GM10847 (cell line): ENCODE measurements around the gene CPNE2.

Experiments
- POLR2A ChIP-seq: IDR thresholded peaks from 2 replicates; pipeline ENCODE4 v1.6.1; 2011; ENCODE audit not compliant: insufficient read length; ENCODE audit errors: extremely low read depth

CPNE2 gene

DNA sequence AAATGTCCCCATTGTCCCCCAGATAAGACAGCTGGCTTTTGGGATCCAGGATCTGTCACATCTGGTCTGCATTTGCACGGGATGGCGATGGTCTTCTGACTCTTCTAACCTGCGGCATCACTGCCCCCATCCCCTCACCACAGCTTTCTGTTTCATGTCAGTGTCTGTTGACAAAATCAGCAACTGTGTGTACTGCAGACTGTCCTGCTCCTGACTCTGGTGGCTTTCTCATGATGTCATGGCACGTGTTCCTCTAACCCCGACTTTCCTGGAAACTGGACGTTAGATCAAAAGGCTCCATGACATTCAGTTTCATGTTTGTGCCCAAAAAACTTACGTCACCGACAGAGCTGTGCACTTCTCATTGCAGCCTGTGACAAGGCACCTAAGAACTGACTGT, 30.1 kb upstream of the CPNE2 start:
- no peak for TF ChIP-seq POLR2A

DNA sequence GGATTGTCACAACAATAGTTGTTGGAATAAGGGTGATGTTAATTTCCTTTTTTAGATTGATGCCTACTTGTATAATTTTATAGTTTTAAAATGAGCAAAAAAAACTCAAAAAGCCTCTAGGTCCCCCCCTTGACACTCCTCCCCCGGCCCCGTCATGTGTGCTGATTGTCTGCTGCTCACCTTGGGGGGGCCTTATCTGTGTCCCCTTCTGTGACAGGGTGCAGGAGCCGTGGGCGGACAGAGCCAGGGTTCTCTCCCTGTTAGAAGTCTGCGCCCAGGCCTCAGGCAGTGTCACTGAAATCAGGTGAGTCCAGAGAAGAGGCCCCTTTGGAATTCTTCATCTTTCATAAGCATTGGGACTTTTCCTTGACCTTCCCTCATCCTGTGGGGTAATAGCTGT, 27.4 kb upstream of the CPNE2 start:
- no peak for TF ChIP-seq POLR2A

DNA sequence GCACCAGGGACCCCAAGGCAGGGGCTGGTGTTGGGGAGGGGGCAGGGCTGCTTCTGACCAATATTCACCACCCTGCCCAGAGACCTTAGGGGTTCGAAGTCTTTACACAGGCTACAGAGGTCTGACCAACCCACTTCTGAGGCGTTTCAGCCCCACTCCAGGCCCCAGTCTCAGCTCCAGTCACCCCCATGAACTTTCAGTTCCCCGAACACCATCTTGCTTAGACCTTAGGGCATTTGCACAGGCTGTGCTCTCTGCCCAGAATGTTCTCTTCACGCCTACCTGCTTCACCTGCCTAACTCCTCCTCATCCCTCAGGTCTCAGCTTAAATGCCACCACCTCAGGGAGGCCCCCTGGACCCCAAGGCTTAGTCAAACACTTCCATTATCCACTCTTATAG, 25.8 kb upstream of the CPNE2 start:
- TF ChIP-seq POLR2A = no peak

DNA sequence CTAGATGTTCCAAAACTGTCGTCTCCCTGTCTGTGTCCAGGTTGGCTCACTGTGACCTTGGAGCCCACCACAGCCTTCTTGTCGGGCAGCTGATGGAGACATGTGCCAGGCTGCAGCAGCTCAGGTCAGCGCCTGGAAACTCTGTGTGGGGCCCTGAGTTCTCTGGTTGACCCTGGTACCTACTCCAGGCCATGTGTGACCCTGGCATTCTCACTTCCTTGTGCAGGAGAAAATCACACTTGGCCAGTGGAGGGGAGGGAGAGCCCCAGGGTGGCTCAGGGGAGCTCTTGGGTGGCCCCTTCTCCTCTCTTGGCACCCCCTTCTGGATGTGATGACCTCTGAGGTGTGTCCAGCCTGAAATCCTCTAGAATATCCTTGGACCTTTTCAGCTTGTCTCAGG, 25.0 kb upstream of the CPNE2 start:
- no peak for TF ChIP-seq POLR2A

DNA sequence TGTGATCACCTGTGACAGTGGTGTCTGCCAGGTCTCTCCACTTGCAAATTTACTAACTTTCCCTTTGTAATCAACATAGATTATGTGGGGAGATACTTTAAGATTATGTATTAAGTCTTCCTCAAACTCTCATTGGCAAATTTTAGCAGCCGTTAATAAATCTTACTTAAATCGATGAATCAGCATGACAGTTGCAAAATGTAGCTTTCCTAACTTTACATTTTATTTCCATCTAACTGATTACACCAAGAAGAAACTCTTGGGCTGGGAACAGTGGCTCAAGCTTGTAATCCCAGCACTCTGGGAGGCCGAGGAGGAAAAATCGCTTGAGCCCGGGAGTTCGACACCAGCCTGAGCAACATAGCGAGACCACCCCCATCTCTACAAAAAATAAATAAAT, 23.3 kb upstream of the CPNE2 start:
- no peak for TF ChIP-seq POLR2A

DNA sequence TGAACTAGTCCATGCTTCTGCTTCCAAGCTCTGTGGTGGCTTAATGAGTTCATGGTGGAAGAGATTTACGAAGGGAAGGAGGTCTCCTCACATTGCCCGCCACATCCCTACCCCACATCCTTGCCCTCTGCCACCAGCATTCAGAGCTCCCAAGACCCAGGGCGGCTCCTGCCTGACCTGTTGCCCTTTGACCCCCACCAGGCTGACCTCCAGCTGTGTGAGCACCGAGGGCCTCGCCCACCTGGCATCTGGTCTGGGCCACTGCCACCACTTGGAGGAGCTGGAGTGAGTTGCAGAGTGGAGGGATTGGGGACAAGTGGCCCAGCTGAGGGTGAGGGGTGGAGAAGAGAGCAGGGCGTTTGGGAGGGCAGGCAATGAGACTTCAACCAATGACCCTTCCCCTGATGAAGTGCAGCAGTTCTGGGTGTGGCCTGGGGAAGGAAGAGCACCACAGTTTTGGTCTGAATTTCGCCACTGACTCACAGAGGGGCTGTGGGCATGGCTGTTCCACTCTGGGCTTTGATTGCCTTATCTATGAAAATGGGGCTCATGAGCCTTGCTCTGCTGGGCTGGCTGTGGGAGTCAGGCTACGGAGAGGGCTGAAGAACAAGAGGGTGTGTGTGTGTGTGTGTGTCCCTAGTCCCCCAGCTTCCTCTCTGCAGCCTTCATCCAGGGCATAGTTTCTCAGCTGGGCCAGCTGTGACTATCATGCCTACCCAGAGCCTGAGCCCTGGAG, 22.6 kb upstream of the CPNE2 start:
- TF ChIP-seq POLR2A = no peak

DNA sequence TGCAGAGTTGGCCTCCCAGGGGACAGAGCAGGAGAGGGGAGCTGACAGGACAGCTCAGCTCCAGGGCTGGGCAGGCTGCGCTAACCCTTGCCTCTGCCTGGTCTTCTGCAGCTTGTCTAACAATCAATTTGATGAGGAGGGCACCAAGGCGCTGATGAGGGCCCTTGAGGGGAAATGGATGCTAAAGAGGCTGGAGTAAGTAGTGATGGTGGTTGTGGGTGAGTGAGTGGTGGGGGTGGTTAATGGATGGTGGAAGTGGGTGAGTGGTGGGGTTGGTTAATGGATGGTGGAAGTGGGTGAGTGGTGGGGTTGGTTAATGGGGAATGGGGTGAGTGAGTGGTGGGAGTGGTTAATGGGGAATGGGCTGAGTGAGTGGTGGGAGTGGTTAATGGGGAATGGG, 22.0 kb upstream of the CPNE2 start:
- no peak for TF ChIP-seq POLR2A

DNA sequence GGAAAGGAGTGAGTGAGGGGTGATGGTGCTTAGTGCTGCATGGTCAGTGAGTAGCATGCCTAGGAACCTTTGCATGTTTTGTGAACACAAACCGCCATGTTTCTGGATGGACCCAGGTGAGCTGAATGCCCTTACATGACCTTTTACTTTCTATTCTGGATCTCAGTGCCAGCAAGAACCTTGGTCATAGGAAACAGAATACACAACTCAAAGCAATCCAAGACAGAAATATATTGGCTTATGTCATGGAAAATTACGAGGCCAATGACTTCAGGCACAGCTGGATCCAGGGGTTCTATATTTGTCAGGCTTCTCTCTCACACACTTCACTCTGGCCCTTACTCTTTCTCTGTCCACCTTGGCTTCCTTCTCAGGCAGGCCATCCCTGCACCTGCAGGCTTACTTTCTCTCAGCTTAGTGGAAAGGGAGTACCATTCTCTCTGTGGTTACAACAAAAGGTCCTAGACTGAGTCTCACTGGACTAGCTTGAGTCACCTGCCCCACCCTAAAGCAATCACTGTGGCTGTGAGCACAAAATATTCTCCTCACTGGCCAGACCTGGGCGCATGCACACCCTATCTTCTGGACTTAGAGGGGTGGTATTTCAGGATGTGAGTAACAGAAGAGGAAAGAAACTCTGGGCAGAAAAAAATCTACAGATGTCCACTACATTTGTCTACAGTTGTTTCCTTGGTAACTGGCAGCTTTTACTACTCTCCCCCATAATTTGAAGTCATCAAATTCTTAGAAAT, 20.4 kb upstream of the CPNE2 start:
- TF ChIP-seq POLR2A = no peak

DNA sequence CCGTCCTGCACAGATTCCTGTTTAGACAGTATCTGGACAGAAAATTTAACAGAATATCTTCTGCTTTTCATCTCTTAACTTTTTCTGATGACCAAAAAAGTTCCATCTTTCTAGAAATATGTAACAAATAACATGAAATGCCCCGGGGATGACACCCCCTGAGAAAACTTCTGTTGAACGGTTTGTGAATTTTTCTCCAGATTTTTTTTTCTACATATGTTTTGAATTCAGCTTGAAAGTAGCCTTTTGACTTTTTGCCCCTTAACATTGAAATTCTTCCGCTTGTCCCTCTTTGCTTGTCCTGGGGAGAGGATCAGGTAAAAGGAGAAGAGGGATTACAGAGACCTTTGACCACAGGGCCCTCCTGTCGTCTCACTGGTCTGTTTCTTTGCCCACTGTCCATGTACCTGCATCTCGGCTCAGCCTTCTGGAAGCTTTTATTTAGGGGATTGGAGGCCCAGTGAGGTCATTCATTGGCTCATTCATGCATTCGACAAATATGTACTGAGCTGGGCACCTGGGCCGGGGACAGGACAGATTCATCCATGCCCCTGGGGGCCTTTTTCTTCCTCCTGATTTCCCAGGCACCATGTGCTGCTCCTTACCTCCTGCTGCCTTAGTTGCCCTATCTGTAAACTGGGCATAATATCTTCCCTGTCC, 19.6 kb upstream of the CPNE2 start:
- TF ChIP-seq POLR2A = no peak

DNA sequence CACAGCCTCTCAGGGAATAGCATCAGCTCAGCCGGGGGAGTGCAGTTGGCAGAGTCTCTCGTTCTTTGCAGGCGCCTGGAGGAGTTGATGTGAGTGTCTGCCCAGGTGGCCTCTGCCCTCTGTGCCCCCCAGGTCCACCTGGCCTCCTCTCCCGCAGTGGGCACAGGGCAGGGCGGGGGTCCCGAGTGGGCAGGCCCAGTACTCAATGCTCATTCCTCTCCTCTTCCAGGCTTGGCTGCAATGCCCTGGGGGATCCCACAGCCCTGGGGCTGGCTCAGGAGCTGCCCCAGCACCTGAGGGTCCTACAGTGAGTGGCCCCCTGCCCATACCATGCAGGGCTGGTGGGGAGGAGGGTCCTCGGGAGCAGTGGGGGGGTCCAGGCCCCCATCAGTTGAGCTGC, 14.7 kb upstream of the CPNE2 start:
- TF ChIP-seq POLR2A = no peak

DNA sequence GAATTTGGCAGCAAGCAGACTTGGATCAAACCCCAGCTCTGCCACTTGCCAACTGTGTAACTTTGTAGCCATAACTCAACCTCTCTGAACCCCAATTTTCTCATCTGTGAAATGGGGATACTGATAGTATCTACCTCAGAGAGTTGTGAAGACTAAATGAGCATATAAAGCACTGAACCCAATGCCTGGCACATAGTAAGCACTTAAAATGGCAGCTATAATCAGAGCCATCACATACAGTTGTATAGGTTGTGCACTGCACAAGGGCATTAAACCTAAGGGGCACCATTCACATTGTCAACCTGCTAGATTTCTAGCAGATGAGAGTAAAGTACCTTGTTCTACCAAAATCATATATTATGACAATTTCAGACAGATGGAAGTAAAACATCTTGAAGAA, 10.6 kb upstream of the CPNE2 start:
- TF ChIP-seq POLR2A = no peak

DNA sequence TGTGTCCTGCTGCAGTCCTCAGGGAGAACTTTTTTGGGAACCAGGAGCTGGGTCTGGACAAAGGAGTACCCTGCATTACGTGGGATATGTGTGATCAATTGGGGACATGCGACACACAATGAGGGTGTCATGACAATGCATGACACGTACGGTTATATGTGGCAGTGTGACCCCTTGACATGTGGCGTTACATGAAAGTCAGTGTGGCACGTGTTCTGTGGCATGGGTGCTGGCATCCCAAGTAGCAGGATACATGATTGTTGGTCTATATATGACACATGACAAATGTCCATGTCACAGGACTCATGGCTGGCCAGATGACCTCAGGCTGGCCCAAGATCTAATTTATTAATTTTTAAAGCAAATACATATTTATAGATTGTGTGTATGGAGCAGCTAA, 9.7 kb upstream of the CPNE2 start:
- no peak for TF ChIP-seq POLR2A

DNA sequence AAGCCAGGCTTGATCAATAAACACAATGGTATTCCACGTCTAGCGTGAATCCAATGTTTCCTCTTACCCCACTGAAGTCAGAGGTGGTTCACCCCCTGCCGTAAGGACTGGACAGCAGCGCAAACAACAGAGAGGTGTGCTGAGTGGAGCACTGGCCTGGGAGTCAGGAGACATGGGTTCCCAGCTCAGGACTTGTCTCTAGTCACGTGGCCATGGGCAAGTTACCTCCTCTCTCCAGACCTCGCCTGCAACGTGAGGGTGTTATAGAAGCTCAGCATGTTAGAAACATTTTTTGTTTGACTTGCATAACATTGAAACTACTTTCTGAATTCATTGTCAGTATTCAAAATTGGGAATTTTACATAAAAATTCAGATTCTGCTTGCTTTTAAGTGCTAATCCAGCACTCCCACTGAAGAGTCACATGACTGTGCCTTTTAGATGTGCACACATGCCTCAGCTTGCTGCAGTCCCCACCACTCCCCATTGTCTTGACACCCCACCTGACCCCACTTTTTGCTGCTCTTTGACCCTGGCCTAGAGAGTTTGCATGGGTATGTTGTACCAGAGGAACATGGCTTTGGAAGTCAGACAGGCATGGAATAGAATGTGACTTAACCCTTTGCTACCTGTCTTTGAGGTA, 8.8 kb upstream of the CPNE2 start:
- no peak for TF ChIP-seq POLR2A

DNA sequence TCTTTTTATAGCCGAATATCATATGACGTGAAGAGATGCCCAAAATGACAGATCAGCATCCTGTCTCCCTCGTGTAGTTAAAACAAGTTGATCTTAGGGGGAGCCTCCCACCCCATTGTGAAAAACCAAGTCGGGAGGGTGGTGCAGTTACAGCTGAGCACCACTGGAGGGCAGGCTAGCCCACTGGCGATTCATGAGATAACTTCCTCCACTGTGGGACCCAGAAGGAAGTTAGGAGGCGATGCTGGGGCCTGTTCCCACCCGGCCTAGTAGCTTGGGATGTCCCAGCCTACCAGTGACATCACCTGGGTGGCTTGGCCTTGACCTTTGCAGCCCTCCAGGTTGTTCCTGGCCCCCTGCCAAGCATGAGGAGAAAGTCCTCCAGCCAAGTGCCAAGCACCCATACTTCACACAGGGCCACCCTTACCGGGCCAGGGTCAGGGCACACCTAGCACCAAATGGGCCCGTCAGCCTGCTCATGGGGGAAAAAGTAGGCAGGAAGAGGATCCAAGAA, 8.1 kb upstream of the CPNE2 start:
- TF ChIP-seq POLR2A = no peak

DNA sequence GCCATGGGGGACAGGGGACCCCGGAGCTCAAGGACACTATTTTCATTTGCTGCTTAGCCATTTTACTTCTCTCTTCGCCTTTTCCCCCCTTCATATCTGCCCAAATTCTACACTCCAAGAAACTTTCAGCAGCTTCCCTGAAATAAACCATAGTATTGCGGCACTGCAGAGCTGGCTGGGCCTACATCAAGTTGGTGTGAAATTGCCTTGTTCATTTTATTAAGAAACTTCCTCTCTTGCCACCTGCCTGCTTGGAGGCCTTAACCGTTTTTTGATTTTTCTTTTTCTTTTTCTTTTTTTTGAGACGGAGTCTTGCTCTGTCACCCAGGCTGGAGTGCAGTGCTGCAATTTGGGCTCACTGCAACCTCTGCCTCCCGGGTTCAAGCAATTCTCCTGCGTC, 7.4 kb upstream of the CPNE2 start:
- no peak for TF ChIP-seq POLR2A

DNA sequence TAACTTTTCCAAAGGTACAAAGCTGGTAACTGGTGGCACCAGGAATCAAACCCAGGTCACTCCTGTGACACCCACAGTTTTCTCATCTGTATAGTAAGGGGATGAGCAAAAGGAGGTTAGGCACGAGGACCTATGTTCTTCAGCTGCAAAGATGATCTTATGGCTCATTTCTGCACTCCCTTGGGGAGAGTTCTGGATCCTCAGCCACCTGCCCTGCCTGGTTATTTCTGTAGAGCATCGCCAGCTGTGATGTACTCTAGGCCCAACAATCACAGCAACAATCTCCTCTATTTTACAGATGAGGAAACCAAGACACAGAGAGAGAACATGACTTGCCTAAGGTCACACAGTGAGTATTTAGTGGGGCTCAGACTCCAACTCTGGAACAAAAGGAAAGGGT, 5.4 kb upstream of the CPNE2 start:
- TF ChIP-seq POLR2A = no peak
